Measurements from ENCODE around the gene MTMR3.

- TF ChIP-seq MAX (IDR thresholded peaks at IDR 0.05), result no peak
- no peak for TF ChIP-seq REST (IDR thresholded peaks at IDR 0.05; ENCODE audit: low read depth)
- no peak for TF ChIP-seq NFIC (IDR thresholded peaks at IDR 0.05)
- no peak for TF ChIP-seq EP300 (IDR thresholded peaks at IDR 0.05; ENCODE audit: borderline replicate concordance)
- no peak for TF ChIP-seq TAF1 (IDR thresholded peaks at IDR 0.05; ENCODE audit: low read depth)
- TF ChIP-seq RAD21 (IDR thresholded peaks at IDR 0.05; ENCODE audit: low read depth), result no peak
- no peak for TF ChIP-seq EGR1 (IDR thresholded peaks at IDR 0.05)
- no peak for TF ChIP-seq ZBTB7A (IDR thresholded peaks at IDR 0.05; ENCODE audit: low read depth)
- no peak for TF ChIP-seq TCF12 (IDR thresholded peaks at IDR 0.05; ENCODE audit: low read depth)
- no peak for TF ChIP-seq YY1 (IDR thresholded peaks at IDR 0.05; ENCODE audit: low read depth)
- TF ChIP-seq FOXM1 (IDR thresholded peaks at IDR 0.05; ENCODE audit: borderline replicate concordance, low read depth), result no peak
These were observed 20.4 kb downstream of the MTMR3 start for GRCh38 chr22:29903371-29903770.

Measured in Ishikawa (cell line).